ENCODE measurements around the gene MCMBP.
"Not testable (repeated sequence)": the region's sequence is repeated elsewhere in the genome, so short reads cannot be mapped to it uniquely, and the experiment has no call there.

GRCh38 chr10:119888715-119889114 is 16.1 kb upstream of the MCMBP start:
- TF ChIP-seq, protein P1, sequence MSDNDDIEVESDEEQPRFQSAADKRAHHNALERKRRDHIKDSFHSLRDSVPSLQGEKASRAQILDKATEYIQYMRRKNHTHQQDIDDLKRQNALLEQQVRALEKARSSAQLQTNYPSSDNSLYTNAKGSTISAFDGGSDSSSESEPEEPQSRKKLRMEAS (IDR thresholded peaks at IDR 0.05; ENCODE audit: insufficient read depth, insufficient read length): not testable (repeated sequence)
- TF ChIP-seq, protein P2, sequence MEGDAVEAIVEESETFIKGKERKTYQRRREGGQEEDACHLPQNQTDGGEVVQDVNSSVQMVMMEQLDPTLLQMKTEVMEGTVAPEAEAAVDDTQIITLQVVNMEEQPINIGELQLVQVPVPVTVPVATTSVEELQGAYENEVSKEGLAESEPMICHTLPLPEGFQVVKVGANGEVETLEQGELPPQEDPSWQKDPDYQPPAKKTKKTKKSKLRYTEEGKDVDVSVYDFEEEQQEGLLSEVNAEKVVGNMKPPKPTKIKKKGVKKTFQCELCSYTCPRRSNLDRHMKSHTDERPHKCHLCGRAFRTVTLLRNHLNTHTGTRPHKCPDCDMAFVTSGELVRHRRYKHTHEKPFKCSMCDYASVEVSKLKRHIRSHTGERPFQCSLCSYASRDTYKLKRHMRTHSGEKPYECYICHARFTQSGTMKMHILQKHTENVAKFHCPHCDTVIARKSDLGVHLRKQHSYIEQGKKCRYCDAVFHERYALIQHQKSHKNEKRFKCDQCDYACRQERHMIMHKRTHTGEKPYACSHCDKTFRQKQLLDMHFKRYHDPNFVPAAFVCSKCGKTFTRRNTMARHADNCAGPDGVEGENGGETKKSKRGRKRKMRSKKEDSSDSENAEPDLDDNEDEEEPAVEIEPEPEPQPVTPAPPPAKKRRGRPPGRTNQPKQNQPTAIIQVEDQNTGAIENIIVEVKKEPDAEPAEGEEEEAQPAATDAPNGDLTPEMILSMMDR (IDR thresholded peaks at IDR 0.05; ENCODE audit: extremely low read depth in 1 of 2, insufficient read depth in 1 of 2, low read depth in 1 of 2, low read length in 2 of 2): not testable (repeated sequence)
- TF ChIP-seq GATA2 (IDR thresholded peaks at IDR 0.05; ENCODE audit: insufficient read depth, insufficient read length, low read depth, low read length); POLR2AphosphoS5 (IDR thresholded peaks at IDR 0.05; ENCODE audit: insufficient read depth, low read depth, low read length); POLR2A (IDR thresholded peaks at IDR 0.05; ENCODE audit: low read depth, low read length): not testable (repeated sequence)

Measured in endothelial cell of umbilical vein (primary cell).